Measurements from ENCODE around the gene HES5. TPM values are rescaled to one million over a fixed set of nuclear protein-coding genes. Genes with fewer than 3 reads are reported as not detected.
A peak's percentile ranks its signal among the peaks of the same experiment; 100 is the strongest.
"Not testable (repeated sequence)": the region's sequence is repeated elsewhere in the genome, so short reads cannot be mapped to it uniquely, and the experiment has no call there.

The HES5 gene, protein sequence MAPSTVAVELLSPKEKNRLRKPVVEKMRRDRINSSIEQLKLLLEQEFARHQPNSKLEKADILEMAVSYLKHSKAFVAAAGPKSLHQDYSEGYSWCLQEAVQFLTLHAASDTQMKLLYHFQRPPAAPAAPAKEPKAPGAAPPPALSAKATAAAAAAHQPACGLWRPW
- total RNA-seq: under 1 TPM in 2 of 6 experiments, not detected in 4; 0.18 to 0.25 TPM
- long read RNA-seq: 0 reads

DNA sequence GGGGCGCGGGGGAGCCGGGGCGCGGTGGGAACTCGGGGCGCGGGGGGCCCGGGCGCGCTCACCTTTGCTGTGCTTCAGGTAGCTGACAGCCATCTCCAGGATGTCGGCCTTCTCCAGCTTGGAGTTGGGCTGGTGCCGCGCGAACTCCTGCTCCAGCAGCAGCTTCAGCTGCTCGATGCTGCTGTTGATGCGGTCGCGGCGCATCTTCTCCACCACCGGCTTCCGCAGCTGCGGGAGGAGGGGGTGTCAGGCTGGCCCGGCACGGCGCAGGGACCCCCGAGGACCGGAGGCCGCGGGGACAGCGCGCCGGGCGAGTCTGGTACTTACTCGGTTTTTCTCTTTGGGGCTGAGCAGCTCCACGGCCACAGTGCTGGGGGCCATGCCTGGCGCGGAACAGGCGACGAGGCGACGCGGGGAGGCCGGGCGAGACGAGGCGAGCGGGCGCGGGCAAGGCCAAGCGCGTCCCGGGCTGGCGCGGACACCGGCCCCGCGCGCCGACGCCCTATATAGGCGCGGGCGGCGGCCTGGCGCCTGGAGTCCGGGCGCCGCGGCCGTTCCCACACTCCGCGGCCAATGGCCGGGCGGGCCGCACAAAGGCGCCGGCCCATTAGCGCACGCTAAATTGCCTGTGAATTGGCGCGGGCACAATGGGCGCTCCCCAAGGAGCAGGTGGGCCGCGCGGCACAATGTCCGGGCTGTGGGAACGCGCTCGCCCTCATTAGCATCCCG lies at the start of gene HES5:
TSS of gene HES5 (minus strand) at position 480 of the 729 bp plus-strand sequence. CDS start at position 381, 99 bp downstream.
- DNase-seq (no peak), ATAC-seq (no peak)
- TF ChIP-seq, protein P1, sequence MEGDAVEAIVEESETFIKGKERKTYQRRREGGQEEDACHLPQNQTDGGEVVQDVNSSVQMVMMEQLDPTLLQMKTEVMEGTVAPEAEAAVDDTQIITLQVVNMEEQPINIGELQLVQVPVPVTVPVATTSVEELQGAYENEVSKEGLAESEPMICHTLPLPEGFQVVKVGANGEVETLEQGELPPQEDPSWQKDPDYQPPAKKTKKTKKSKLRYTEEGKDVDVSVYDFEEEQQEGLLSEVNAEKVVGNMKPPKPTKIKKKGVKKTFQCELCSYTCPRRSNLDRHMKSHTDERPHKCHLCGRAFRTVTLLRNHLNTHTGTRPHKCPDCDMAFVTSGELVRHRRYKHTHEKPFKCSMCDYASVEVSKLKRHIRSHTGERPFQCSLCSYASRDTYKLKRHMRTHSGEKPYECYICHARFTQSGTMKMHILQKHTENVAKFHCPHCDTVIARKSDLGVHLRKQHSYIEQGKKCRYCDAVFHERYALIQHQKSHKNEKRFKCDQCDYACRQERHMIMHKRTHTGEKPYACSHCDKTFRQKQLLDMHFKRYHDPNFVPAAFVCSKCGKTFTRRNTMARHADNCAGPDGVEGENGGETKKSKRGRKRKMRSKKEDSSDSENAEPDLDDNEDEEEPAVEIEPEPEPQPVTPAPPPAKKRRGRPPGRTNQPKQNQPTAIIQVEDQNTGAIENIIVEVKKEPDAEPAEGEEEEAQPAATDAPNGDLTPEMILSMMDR (IDR thresholded peaks at IDR 0.05): no peak
- TF ChIP-seq POLR2A (IDR thresholded peaks at IDR 0.05): no peak
- intact Hi-C loops (cut with DNase I): no loop called here
- peak within 1 kb of the TSS in 2 of 3 donors; percentile 26 to 28 for H3K4me3 ChIP-seq
- 5% methylated on average over 12 of the region's 91 CpGs for WGBS (ENCODE audit: insufficient coverage, low coverage, low lambda C conversion rate, missing lambda C conversion rate)
- no peaks in the 10 kb centered on the region for H3K36me3 ChIP-seq
- H3K27ac ChIP-seq: peak within 1 kb of the TSS; percentile 22 to 80 (median 65)
- H3K9me3 ChIP-seq: no peaks in the 10 kb centered on the region
- peaks cover 0 to 50% (median 25%) of the 10 kb centered on the region in 4 donors for H3K4me1 ChIP-seq
- no peaks in the 10 kb centered on the region for H3K27me3 ChIP-seq

DNA sequence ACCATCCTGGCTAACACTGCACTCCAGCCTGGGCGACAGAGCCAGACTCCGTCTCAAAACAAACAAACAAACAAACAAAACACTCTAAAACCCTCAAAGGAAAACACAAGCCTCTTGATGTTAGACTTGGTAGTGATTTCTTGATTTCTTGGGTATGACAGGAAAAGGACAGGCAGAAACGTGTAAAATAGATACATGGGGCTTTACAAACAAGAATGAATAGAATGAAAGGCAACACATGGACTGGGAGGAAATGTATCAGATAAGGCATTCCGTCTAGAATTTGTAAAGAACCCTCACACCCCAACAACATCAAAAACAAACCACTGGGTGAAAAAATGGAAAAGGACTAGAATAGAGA lies 48.7 kb upstream of the HES5 start:
- WGBS (ENCODE audit: insufficient coverage, low coverage, low lambda C conversion rate, missing lambda C conversion rate): 30% methylated on average over 4 of the region's 4 CpGs
- TF ChIP-seq, protein P1 (IDR thresholded peaks at IDR 0.05): no peak
- no peak for TF ChIP-seq POLR2A (IDR thresholded peaks at IDR 0.05)
- intact Hi-C loops (cut with DNase I): no loop called here
- H3K27me3 ChIP-seq: no peaks in the 10 kb centered on the region
- peaks cover 0 to 1% (median 0%) of the 10 kb centered on the region in 4 donors for H3K9me3 ChIP-seq
- no peak for ATAC-seq
- peak overlapping the region; percentile 59 to 84 (median 74) for H3K27ac ChIP-seq
- H3K36me3 ChIP-seq: no peaks in the 10 kb centered on the region
- no peak overlapping the region for H3K4me3 ChIP-seq
- H3K4me1 ChIP-seq: peaks cover 0 to 25% (median 11%) of the 10 kb centered on the region in 4 donors
- no peak for DNase-seq

DNA sequence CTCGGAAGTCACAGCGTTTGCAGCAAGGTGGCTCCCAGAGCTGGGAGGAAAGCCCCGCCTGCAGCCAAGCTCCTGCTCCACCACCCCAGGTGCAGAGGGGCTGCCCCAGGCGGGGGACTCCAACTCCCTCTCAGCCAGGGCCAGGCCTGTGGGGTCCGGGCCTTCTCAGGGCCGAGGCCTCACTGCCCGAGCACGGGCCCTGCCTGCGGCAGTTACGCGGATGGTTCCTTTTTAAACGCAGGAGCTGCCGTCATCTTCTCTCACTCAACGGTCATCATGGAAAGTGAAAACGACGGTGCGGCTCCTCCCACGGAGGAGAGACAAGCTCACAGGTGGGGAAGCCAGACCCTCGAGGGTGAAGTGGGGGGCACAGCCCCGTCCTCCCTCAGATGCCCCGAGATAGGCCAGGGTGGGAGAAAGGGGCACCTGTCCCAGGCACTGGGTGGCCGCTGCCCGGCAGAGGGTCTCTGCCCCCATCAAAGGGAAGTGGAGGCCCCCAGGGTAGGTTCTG lies 47.6 kb upstream of the HES5 start:
- 58% methylated on average over 9 of the region's 23 CpGs for WGBS (ENCODE audit: insufficient coverage, low coverage, low lambda C conversion rate, missing lambda C conversion rate)
- H3K27me3 ChIP-seq; intact Hi-C loops (cut with DNase I); H3K4me3 ChIP-seq; ATAC-seq; H3K9me3 ChIP-seq; H3K36me3 ChIP-seq: not testable (repeated sequence)
- Histone ChIP-seq H3K4me1 (peaks cover 0 to 23% (median 11%) of the 10 kb centered on the region in 4 donors), H3K27ac (peak overlapping the region; percentile 59 to 84 (median 74))
- peak in 2 of 3 donors; percentile 26 to 49 for DNase-seq

DNA sequence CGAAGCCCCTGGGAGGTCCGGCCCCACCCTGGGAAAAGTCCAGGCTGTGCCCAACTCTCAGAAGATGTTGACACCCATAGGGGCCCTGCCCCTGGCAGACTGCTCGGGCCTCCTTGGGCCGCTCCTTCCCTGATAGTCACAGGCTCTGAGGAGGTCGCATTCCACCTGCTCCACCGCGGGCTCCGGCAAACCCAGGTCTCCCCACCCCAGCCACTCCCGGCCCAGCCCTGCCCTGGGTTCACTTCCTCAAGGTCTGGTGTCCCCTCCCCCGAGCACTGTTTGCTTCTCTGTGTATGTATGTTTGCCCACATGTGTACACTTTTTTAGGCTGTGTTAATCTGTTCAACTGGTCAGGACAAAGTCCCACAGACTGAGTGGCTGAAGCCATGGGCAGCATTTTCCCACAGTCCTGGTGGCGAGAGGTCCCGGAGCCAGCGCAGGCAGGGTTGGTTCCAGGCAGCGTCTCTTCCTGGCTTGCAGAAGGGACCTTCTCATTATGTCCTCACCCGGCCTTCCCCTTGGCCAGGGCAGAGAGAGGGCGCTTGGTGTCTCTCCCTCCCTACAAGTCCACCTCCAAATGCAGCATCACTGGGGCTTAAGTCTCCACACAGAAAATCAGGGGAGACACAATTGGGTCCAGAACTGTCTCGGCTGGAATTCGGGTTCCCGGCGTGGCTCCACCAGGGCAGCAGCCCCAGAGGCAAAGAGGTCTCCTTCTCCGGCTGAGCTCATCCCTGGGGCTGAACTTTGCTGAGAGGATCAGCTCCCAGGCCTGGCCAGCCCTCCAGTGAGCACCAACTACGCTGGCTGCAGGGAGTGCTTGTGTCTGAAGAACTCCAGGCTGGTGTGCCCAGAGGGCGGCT lies 46.0 kb upstream of the HES5 start:
- Histone ChIP-seq H3K9me3 (peaks cover 0 to 8% (median 0%) of the 10 kb centered on the region in 4 donors), H3K4me3 (no peak overlapping the region), H3K27me3 (no peaks in the 10 kb centered on the region), H3K36me3 (no peaks in the 10 kb centered on the region), H3K4me1 (peaks cover 0 to 23% (median 11%) of the 10 kb centered on the region in 4 donors), H3K27ac (peak overlapping the region; percentile 44 to 51 (median 51))
- 39% methylated on average over 8 of the region's 23 CpGs for WGBS (ENCODE audit: insufficient coverage, low coverage, low lambda C conversion rate, missing lambda C conversion rate)
- peak; percentile 38 for TF ChIP-seq POLR2A (IDR thresholded peaks at IDR 0.05)
- TF ChIP-seq, protein P1 (IDR thresholded peaks at IDR 0.05): no peak
- peak; percentile 55 to 74 (median 74) for DNase-seq
- intact Hi-C loops (cut with DNase I): no loop called here
- ATAC-seq: peak; percentile 72 to 83 (median 76)
